ENCODE data around the gene SLC2A11. TPM values are rescaled to one million over a fixed set of nuclear protein-coding genes. Genes with fewer than 3 reads are reported as not detected.

SLC2A11 gene
- polyA plus RNA-seq, 3 donors: 1.3 to 3.3 (median 2.5) TPM

DNA sequence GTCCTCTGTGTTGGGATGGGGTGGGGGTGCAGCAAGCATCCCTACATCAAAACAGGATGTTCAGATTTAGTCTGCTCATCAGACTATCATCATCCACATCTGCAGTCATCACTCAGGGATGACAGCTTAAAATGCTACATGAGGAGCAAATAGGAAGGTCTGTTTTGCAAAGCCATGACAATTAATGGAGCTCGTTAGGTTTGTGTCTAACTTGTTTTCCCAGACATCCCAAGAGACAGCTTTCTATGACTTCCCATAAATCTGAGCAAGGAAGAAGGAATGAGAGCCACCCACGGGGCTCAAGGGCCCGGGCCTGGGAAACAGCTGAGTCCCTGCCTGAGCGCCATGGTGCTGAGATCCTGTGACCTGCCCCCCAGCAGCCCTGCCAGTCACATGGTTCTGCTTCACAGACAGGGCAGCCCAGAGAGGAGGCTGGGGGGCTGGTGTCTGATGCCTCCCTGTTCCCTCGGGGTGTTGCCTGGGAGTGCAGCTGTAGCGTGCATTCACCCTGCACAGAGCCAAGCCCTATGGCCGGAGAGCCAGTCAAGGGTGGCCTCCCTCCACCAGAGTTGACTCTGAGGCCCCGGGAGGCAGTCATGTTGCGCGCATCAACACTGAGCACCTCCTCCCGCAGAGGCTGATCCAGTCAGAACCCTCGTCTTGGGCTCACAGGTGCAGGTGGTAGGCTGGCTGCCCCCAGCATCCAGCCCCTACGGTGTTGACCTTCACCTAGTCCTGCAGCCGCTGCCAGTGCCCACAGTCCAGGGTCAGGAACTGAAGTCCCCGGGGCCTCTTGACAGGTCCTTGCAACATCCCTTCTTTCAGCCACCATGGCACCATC, 30.9 kb upstream of the SLC2A11 start:
- no peak for DNase-seq
- no peaks in the 10 kb centered on the region for H3K79me2 ChIP-seq (ENCODE audit: insufficient read depth, low read length)
- H3K4me2 ChIP-seq (replicated peaks; ENCODE audit: extremely low read depth, low read length, poor library complexity, severe bottlenecking): no peak overlapping the region
- TF ChIP-seq CTCF (IDR thresholded peaks at IDR 0.05): no peak
- H3K4me1 Mint-ChIP-seq: no peaks in the 10 kb centered on the region
- H3K9ac ChIP-seq (ENCODE audit: insufficient read depth, low read length, poor library complexity, severe bottlenecking): no peak overlapping the region
- H3K27ac ChIP-seq (ENCODE audit: low read depth in 1 of 2, low read length in 2 of 2): no peak overlapping the region
- peaks cover 77 to 98% of the 10 kb centered on the region in 2 donors for H3K36me3 ChIP-seq (replicated peaks in 1 of 2; ENCODE audit: control insufficient read depth in 1 of 2, insufficient read depth in 2 of 2, low read length in 2 of 2)
- peaks cover 81 to 99% of the 10 kb centered on the region in 2 donors for H3K36me3 Mint-ChIP-seq
- no peak overlapping the region for H2AFZ ChIP-seq (ENCODE audit: insufficient read depth, low read depth, low read length, poor library complexity, severe bottlenecking)
- no peaks in the 10 kb centered on the region for H3K9me3 ChIP-seq (replicated peaks in 1 of 2; ENCODE audit: control insufficient read depth in 1 of 2, insufficient read depth in 1 of 2, low read length in 2 of 2)
- peaks cover 0 to 3% (median 0%) of the 10 kb centered on the region in 7 donors for H3K9me3 Mint-ChIP-seq
- no peak overlapping the region for H3K4me3 ChIP-seq (replicated peaks in 1 of 3; ENCODE audit: low read depth in 2 of 3, low read length in 3 of 3)
- H3K27me3 ChIP-seq (ENCODE audit: control insufficient read depth in 2 of 2, insufficient read depth in 2 of 2, low read length in 2 of 2): no peaks in the 10 kb centered on the region
- H3K27ac Mint-ChIP-seq: no peak overlapping the region
- intact Hi-C loops (cut with micrococcal nuclease): no loop called here
- no peak overlapping the region for H3K4me3 Mint-ChIP-seq
- 95% methylated on average over 14 of the region's 15 CpGs for WGBS (ENCODE audit: insufficient coverage)
- peaks cover 16% of the 10 kb centered on the region for H4K20me1 ChIP-seq (ENCODE audit: insufficient read depth, low read length)
- H3K4me1 ChIP-seq (ENCODE audit: control insufficient read depth in 1 of 2, insufficient read depth in 2 of 2, low read length in 2 of 2): no peaks in the 10 kb centered on the region
- peaks cover 0 to 2% (median 0%) of the 10 kb centered on the region in 3 donors for H3K27me3 Mint-ChIP-seq (ENCODE audit: low read depth in 3 of 3)

- Histone ChIP-seq H3K36me3 (replicated peaks in 1 of 2; ENCODE audit: control insufficient read depth in 1 of 2, insufficient read depth in 2 of 2, low read length in 2 of 2) (peaks cover 77 to 98% of the 10 kb centered on the region in 2 donors), H3K9me3 (replicated peaks in 1 of 2; ENCODE audit: control insufficient read depth in 1 of 2, insufficient read depth in 1 of 2, low read length in 2 of 2) (no peaks in the 10 kb centered on the region), H4K20me1 (ENCODE audit: insufficient read depth, low read length) (peaks cover 23% of the 10 kb centered on the region), H2AFZ (ENCODE audit: insufficient read depth, low read depth, low read length, poor library complexity, severe bottlenecking) (no peak overlapping the region), H3K4me1 (ENCODE audit: control insufficient read depth in 1 of 2, insufficient read depth in 2 of 2, low read length in 2 of 2) (no peaks in the 10 kb centered on the region), H3K27me3 (ENCODE audit: control insufficient read depth in 2 of 2, insufficient read depth in 2 of 2, low read length in 2 of 2) (no peaks in the 10 kb centered on the region), H3K79me2 (ENCODE audit: insufficient read depth, low read length) (no peaks in the 10 kb centered on the region), H3K9ac (ENCODE audit: insufficient read depth, low read length, poor library complexity, severe bottlenecking) (no peak overlapping the region), H3K27ac (ENCODE audit: low read depth in 1 of 2, low read length in 2 of 2) (no peak overlapping the region), H3K4me2 (replicated peaks; ENCODE audit: extremely low read depth, low read length, poor library complexity, severe bottlenecking) (no peak overlapping the region), H3K4me3 (replicated peaks in 1 of 3; ENCODE audit: low read depth in 2 of 3, low read length in 3 of 3) (no peak overlapping the region)
- Mint-ChIP-seq H3K4me1 (no peaks in the 10 kb centered on the region), H3K27me3 (ENCODE audit: low read depth in 3 of 3) (peaks cover 0 to 4% (median 0%) of the 10 kb centered on the region in 3 donors), H3K4me3 (no peak overlapping the region), H3K9me3 (peaks cover 0 to 3% (median 0%) of the 10 kb centered on the region in 7 donors), H3K36me3 (peaks cover 77 to 99% of the 10 kb centered on the region in 2 donors), H3K27ac (no peak overlapping the region)
- intact Hi-C loops (cut with micrococcal nuclease): no loop called here
- no peak for TF ChIP-seq CTCF (IDR thresholded peaks at IDR 0.05)
- no peak for DNase-seq
- WGBS (ENCODE audit: insufficient coverage): 100% methylated on average over 4 of the region's 11 CpGs
Measured at GRCh38 chr22:23827351-23827995, 30.2 kb upstream of the SLC2A11 start.

Measured in CD14-positive monocyte (primary cell).